OCI-LY1 (cell line): ENCODE measurements around the gene YJU2.
A peak's percentile ranks its signal among the peaks of the same experiment; 100 is the strongest.

Experiments used
- H2AFZ ChIP-seq: fragments of 200-600 bp; sonication (generic), shearing (Covaris generic); 2 replicates; pipeline ENCODE4 v1.6.0; 2014; ENCODE audit warnings: antibody characterized with exemption, mild to moderate bottlenecking, low read length
- H3F3A ChIP-seq: fragments of 200-600 bp; sonication (generic), shearing (Covaris generic); 2 replicates; pipeline ENCODE4 v1.6.0; 2014; ENCODE audit warnings: mild to moderate bottlenecking, antibody characterized with exemption, low read length, moderate library complexity; ENCODE audit not compliant: insufficient read depth
- H3K27ac ChIP-seq: fragments of 200-600 bp; sonication (generic); 2 replicates; pipeline ENCODE4 v1.5.1; 2014; ENCODE audit warnings: low read length, mixed run types, mild to moderate bottlenecking, low read depth; ENCODE audit not compliant: poor library complexity, severe bottlenecking
- H3K27me3 ChIP-seq: fragments of 200-600 bp; sonication (generic); 2 replicates; pipeline ENCODE4 v1.6.0; 2014; ENCODE audit warnings: antibody characterized with exemption, mild to moderate bottlenecking, low read length, moderate library complexity; ENCODE audit not compliant: insufficient read depth
- H3K36me3 ChIP-seq: fragments of 200-600 bp; sonication (generic); 2 replicates; pipeline ENCODE4 v1.6.1; 2014; ENCODE audit warnings: mild to moderate bottlenecking, antibody characterized with exemption, low read length, moderate library complexity, mixed read lengths; ENCODE audit not compliant: insufficient read depth
- H3K4me1 ChIP-seq: fragments of 200-600 bp; sonication (generic); 2 replicates; pipeline ENCODE4 v1.5.1; 2014; ENCODE audit warnings: mild to moderate bottlenecking, low read length, moderate library complexity; ENCODE audit not compliant: insufficient read depth, severe bottlenecking
- H3K4me2 ChIP-seq: fragments of 200-600 bp; sonication (generic), shearing (Covaris generic); 2 replicates; pipeline ENCODE4 v1.6.1; 2014; ENCODE audit warnings: low read length
- H3K4me3 ChIP-seq: fragments of 200-600 bp; sonication (generic); 2 replicates; pipeline ENCODE4 v1.5.1; 2014; ENCODE audit warnings: low read length, low read depth, mild to moderate bottlenecking, mixed read lengths; ENCODE audit not compliant: poor library complexity, severe bottlenecking
- H3K79me2 ChIP-seq: fragments of 200-600 bp; shearing (Covaris generic); 2 replicates; pipeline ENCODE4 v1.6.1; 2016; ENCODE audit warnings: mixed run types, low read length, mixed read lengths; ENCODE audit not compliant: insufficient read depth
- H3K9ac ChIP-seq: fragments of 200-600 bp; sonication (generic), shearing (Covaris generic); 2 replicates; pipeline ENCODE4 v1.6.1; 2014; ENCODE audit warnings: mild to moderate bottlenecking, low read length, mixed read lengths
- H3K9me2 ChIP-seq: fragments of 200-600 bp; sonication (generic), shearing (Covaris generic); 2 replicates; pipeline ENCODE4 v1.6.1; 2014; ENCODE audit warnings: low read depth, mild to moderate bottlenecking, low read length, mixed read lengths
- H3K9me3 ChIP-seq: fragments of 200-600 bp; shearing (Covaris generic); 2 replicates; pipeline ENCODE4 v1.6.1; 2014; ENCODE audit warnings: low read length, mixed read lengths
- H4K20me1 ChIP-seq: fragments of 200-600 bp; sonication (generic), shearing (Covaris generic); 2 replicates; pipeline ENCODE4 v1.6.0; 2016; ENCODE audit warnings: mild to moderate bottlenecking, low read length; ENCODE audit not compliant: insufficient read depth
- CTCF ChIP-seq: fragments of 200-600 bp; sonication (generic), shearing (Covaris generic); IDR thresholded peaks from 2 replicates; pipeline ENCODE4 v1.5.1; 2017; ENCODE audit warnings: mild to moderate bottlenecking, antibody characterized with exemption, low read length, moderate library complexity, mixed read lengths
- EZH2 ChIP-seq: fragments of 200-600 bp; sonication (generic), shearing (Covaris generic); IDR thresholded peaks from 2 replicates; pipeline ENCODE4 v1.8.0; 2017; ENCODE audit warnings: borderline replicate concordance, mixed run types, mild to moderate bottlenecking, antibody characterized with exemption, low read length, moderate library complexity, mixed read lengths

YJU2 gene

GRCh38 chr19:4305257-4305612 is 58.4 kb downstream of the YJU2 start:
- Histone ChIP-seq H2AFZ (no peak overlapping the region), H3K79me2 (no peaks in the 10 kb centered on the region), H3K27me3 (no peaks in the 10 kb centered on the region), H3K4me2 (peak overlapping the region; percentile 35), H4K20me1 (no peaks in the 10 kb centered on the region), H3K4me3 (peak overlapping the region; percentile 61), H3K36me3 (peaks cover 5% of the 10 kb centered on the region; the same call in 1 of the 2 replicates), H3K4me1 (peaks cover 16% of the 10 kb centered on the region), H3K9me3 (no peaks in the 10 kb centered on the region), H3F3A (no peaks in the 10 kb centered on the region), H3K9ac (no peak overlapping the region), H3K9me2 (no peaks in the 10 kb centered on the region), H3K27ac (no peak overlapping the region)
- no peak for TF ChIP-seq CTCF
- TF ChIP-seq EZH2 = no peak

- Histone ChIP-seq H3K9me3 (no peaks in the 10 kb centered on the region), H3K4me2 (no peak overlapping the region), H3K27me3 (no peaks in the 10 kb centered on the region), H4K20me1 (no peaks in the 10 kb centered on the region), H3K27ac (no peak overlapping the region), H3K4me1 (peaks cover 16% of the 10 kb centered on the region), H3K9ac (no peak overlapping the region), H3K79me2 (no peaks in the 10 kb centered on the region), H3K9me2 (no peaks in the 10 kb centered on the region), H3K4me3 (peak overlapping the region; percentile 61), H2AFZ (no peak overlapping the region), H3K36me3 (peaks cover 9% of the 10 kb centered on the region; the same call in 1 of the 2 replicates), H3F3A (no peaks in the 10 kb centered on the region)
- TF ChIP-seq EZH2 (no peak), CTCF (no peak)
Measured at GRCh38 chr19:4305659-4306058, 58.8 kb downstream of the YJU2 start.

GRCh38 chr19:4310247-4311121 is 63.6 kb downstream of the YJU2 start:
- Histone ChIP-seq H3K27me3 (no peaks in the 10 kb centered on the region), H3K9me3 (no peaks in the 10 kb centered on the region), H4K20me1 (no peaks in the 10 kb centered on the region), H3K79me2 (no peaks in the 10 kb centered on the region), H3K4me1 (no peaks in the 10 kb centered on the region), H3K36me3 (peaks cover 10% of the 10 kb centered on the region; the same call in 1 of the 2 replicates), H3K9me2 (no peaks in the 10 kb centered on the region), H2AFZ (no peak overlapping the region), H3K4me2 (no peak overlapping the region), H3K9ac (no peak overlapping the region), H3K4me3 (no peak overlapping the region), H3K27ac (no peak overlapping the region), H3F3A (no peaks in the 10 kb centered on the region)
- TF ChIP-seq CTCF (no peak), EZH2 (no peak)
